Suprapubic skin (tissue), 4 donors: ENCODE data around the gene KCNG2.

Experiments used
- EP300 ChIP-seq: sonication (generic); formaldehyde crosslinking; IDR thresholded peaks from one replicate; pipeline ENCODE4 v1.6.1; 2017; ENCODE audit warnings: antibody characterized with exemption
- POLR2A ChIP-seq, 2 donors: fragments of 450-650 bp; IDR thresholded peaks; one replicate each; pipeline ENCODE4 v1.6.1; 2017; ENCODE audit warnings: antibody characterized with exemption in 2 of 2, mild to moderate bottlenecking in 2 of 2, moderate library complexity in 2 of 2
- POLR2AphosphoS5 ChIP-seq, 3 donors: sonication (generic); formaldehyde crosslinking; IDR thresholded peaks; one replicate each; pipeline ENCODE4 v1.6.1; 2017; ENCODE audit warnings: antibody characterized with exemption in 3 of 3
- TF ChIP-seq, protein P1 (sequence below), 2 donors: fragments of 200-600 bp in 1 of 2; fragments of 450-650 bp in 1 of 2; sonication (generic) in 1 of 2; IDR thresholded peaks; one replicate each; pipeline ENCODE4 v1.5.1; 2016 to 2019; ENCODE audit warnings: antibody characterized with exemption in 2 of 2, mild to moderate bottlenecking in 1 of 2, moderate library complexity in 1 of 2

DNA sequence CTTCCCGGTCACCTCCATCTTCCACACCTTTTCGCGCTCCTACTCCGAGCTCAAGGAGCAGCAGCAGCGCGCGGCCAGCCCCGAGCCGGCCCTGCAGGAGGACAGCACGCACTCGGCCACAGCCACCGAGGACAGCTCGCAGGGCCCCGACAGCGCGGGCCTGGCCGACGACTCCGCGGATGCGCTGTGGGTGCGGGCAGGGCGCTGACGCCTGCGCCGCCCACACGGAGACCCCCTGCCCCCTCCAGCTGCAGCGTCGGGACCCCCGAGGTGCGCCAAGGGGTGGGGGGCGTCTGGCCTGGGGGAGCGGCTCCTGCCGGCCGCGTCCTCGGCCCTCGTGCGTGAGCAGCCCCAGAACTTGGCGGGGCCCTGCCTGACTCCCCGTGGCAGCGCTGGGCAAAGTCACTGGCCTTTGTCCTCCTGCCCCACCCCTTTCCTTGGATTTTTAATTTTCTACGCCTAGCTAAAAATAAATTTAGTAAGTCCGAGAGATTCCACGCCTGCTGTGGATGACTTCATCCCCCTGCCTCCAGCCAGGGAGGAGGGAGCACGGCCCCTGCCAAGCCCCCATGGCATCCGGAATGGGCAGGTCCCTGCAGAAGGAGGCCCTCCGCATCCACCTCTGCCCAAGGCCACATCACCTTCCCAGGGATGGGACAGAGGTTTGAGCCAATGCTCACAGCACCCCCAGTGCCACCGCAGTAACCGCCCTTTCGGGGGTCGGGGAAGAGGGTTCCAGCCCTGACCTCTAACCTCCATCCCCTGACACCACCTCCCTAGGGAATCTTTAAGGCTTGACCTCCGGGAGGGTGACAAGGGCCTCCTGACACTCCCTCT, 102.1 kb downstream of the KCNG2 start:
- TF ChIP-seq, protein P1, sequence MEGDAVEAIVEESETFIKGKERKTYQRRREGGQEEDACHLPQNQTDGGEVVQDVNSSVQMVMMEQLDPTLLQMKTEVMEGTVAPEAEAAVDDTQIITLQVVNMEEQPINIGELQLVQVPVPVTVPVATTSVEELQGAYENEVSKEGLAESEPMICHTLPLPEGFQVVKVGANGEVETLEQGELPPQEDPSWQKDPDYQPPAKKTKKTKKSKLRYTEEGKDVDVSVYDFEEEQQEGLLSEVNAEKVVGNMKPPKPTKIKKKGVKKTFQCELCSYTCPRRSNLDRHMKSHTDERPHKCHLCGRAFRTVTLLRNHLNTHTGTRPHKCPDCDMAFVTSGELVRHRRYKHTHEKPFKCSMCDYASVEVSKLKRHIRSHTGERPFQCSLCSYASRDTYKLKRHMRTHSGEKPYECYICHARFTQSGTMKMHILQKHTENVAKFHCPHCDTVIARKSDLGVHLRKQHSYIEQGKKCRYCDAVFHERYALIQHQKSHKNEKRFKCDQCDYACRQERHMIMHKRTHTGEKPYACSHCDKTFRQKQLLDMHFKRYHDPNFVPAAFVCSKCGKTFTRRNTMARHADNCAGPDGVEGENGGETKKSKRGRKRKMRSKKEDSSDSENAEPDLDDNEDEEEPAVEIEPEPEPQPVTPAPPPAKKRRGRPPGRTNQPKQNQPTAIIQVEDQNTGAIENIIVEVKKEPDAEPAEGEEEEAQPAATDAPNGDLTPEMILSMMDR (IDR thresholded peaks at IDR 0.05) = no peak
- no peak for TF ChIP-seq POLR2A (IDR thresholded peaks at IDR 0.05)
- TF ChIP-seq EP300 = no peak
- no peak for TF ChIP-seq POLR2AphosphoS5 (IDR thresholded peaks at IDR 0.05)
